Measurements from ENCODE around the gene RCVRN. TPM values are rescaled to one million over a fixed set of nuclear protein-coding genes. Genes with fewer than 3 reads are reported as not detected.

The RCVRN gene
- total RNA-seq, 1 experiment from 2014 or later = not detected

- no TSS peak for BruUV-seq (replicated peaks)
- H3K4me3 ChIP-seq (ENCODE audit: low read depth in 2 of 2, low read length in 2 of 2) = no peak overlapping the region
- DNase-seq (ENCODE audit: low read depth, low spot score) (no peak), ATAC-seq (no peak)
- intact Hi-C loops (cut with micrococcal nuclease; ENCODE audit: unreplicated experiment) (no loop called here), in situ Hi-C loops (cut with HindIII; ENCODE audit: low pct_unique_long_range_greater_than_20kb, low sequenced_read_pairs) (no loop called here)
- H3K9me3 ChIP-seq (ENCODE audit: control insufficient read depth, insufficient read depth, low read depth, low read length) = no peaks in the 10 kb centered on the region
- POLR2A ChIA-PET = no interaction called here
- no peaks in the 10 kb centered on the region; the same call in 1 of the 2 replicates for H3K27me3 ChIP-seq (ENCODE audit: control insufficient read depth, insufficient read depth, low read length)
- H3K36me3 ChIP-seq (ENCODE audit: control insufficient read depth, insufficient read depth, low read length) = no peaks in the 10 kb centered on the region
- TF ChIP-seq SIN3A (IDR thresholded peaks at IDR 0.05; ENCODE audit: borderline replicate concordance, insufficient read depth, low read depth, low read length) (no peak), TCF7L2 (IDR thresholded peaks at IDR 0.05; ENCODE audit: low read depth, low read length) (no peak), POLR2AphosphoS5 (IDR thresholded peaks at IDR 0.05; ENCODE audit: low read depth, low read length) (no peak)
- TF ChIP-seq, protein P1, sequence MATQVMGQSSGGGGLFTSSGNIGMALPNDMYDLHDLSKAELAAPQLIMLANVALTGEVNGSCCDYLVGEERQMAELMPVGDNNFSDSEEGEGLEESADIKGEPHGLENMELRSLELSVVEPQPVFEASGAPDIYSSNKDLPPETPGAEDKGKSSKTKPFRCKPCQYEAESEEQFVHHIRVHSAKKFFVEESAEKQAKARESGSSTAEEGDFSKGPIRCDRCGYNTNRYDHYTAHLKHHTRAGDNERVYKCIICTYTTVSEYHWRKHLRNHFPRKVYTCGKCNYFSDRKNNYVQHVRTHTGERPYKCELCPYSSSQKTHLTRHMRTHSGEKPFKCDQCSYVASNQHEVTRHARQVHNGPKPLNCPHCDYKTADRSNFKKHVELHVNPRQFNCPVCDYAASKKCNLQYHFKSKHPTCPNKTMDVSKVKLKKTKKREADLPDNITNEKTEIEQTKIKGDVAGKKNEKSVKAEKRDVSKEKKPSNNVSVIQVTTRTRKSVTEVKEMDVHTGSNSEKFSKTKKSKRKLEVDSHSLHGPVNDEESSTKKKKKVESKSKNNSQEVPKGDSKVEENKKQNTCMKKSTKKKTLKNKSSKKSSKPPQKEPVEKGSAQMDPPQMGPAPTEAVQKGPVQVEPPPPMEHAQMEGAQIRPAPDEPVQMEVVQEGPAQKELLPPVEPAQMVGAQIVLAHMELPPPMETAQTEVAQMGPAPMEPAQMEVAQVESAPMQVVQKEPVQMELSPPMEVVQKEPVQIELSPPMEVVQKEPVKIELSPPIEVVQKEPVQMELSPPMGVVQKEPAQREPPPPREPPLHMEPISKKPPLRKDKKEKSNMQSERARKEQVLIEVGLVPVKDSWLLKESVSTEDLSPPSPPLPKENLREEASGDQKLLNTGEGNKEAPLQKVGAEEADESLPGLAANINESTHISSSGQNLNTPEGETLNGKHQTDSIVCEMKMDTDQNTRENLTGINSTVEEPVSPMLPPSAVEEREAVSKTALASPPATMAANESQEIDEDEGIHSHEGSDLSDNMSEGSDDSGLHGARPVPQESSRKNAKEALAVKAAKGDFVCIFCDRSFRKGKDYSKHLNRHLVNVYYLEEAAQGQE (IDR thresholded peaks at IDR 0.05; ENCODE audit: insufficient read depth in 1 of 2, low read depth in 2 of 2, low read length in 1 of 2) = no peak
- TF ChIP-seq, protein P2, sequence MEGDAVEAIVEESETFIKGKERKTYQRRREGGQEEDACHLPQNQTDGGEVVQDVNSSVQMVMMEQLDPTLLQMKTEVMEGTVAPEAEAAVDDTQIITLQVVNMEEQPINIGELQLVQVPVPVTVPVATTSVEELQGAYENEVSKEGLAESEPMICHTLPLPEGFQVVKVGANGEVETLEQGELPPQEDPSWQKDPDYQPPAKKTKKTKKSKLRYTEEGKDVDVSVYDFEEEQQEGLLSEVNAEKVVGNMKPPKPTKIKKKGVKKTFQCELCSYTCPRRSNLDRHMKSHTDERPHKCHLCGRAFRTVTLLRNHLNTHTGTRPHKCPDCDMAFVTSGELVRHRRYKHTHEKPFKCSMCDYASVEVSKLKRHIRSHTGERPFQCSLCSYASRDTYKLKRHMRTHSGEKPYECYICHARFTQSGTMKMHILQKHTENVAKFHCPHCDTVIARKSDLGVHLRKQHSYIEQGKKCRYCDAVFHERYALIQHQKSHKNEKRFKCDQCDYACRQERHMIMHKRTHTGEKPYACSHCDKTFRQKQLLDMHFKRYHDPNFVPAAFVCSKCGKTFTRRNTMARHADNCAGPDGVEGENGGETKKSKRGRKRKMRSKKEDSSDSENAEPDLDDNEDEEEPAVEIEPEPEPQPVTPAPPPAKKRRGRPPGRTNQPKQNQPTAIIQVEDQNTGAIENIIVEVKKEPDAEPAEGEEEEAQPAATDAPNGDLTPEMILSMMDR (IDR thresholded peaks at IDR 0.05) = no peak
- no peaks in the 10 kb centered on the region for H3K4me1 ChIP-seq (ENCODE audit: control insufficient read depth, insufficient read depth, low read length)
- H3K27ac ChIP-seq (ENCODE audit: low read length) = no peak overlapping the region
- CTCF ChIA-PET = no interaction called here
These were observed 39.5 kb downstream of the RCVRN start for GRCh38 chr17:9865586-9865985.

GRCh38 chr17:9862949-9863348 is 42.1 kb downstream of the RCVRN start:
- in situ Hi-C loops (cut with HindIII; ENCODE audit: low pct_unique_long_range_greater_than_20kb, low sequenced_read_pairs) = no loop called here

More at GRCh38 chr17:9862949-9863348, 42.1 kb downstream of the RCVRN start:
- TF ChIP-seq, protein P2 (IDR thresholded peaks at IDR 0.05) = no peak
- TF ChIP-seq, protein P1 (IDR thresholded peaks at IDR 0.05; ENCODE audit: insufficient read depth in 1 of 2, low read depth in 2 of 2, low read length in 1 of 2) = no peak
- TF ChIP-seq TCF7L2 (IDR thresholded peaks at IDR 0.05; ENCODE audit: low read depth, low read length) (no peak), POLR2AphosphoS5 (IDR thresholded peaks at IDR 0.05; ENCODE audit: low read depth, low read length) (no peak), SIN3A (IDR thresholded peaks at IDR 0.05; ENCODE audit: borderline replicate concordance, insufficient read depth, low read depth, low read length) (no peak)
- H3K36me3 ChIP-seq (ENCODE audit: control insufficient read depth, insufficient read depth, low read length) = no peaks in the 10 kb centered on the region
- H3K27ac ChIP-seq (ENCODE audit: low read length) = no peak overlapping the region
- no peaks in the 10 kb centered on the region; the same call in 1 of the 2 replicates for H3K27me3 ChIP-seq (ENCODE audit: control insufficient read depth, insufficient read depth, low read length)
- H3K9me3 ChIP-seq (ENCODE audit: control insufficient read depth, insufficient read depth, low read depth, low read length) = no peaks in the 10 kb centered on the region
- H3K4me1 ChIP-seq (ENCODE audit: control insufficient read depth, insufficient read depth, low read length) = no peaks in the 10 kb centered on the region
- intact Hi-C loops (cut with micrococcal nuclease; ENCODE audit: unreplicated experiment) = no loop called here
- ChIA-PET POLR2A (no interaction called here), CTCF (interaction anchor here (0.6 kb wide), 1 partner anchor 27 kb away, joined by 3 read pairs; no protein-coding TSS in a partner anchor)
- ATAC-seq (no peak), DNase-seq (ENCODE audit: low read depth, low spot score) (no peak)
- BruUV-seq (replicated peaks) = no TSS peak
- no peak overlapping the region for H3K4me3 ChIP-seq (ENCODE audit: low read depth in 2 of 2, low read length in 2 of 2)

Data from Panc1 (cell line).